ENCODE measurements around the gene CD163L1.
"Not testable (repeated sequence)": the region's sequence is repeated elsewhere in the genome, so short reads cannot be mapped to it uniquely, and the experiment has no call there.

Gene CD163L1

DNA sequence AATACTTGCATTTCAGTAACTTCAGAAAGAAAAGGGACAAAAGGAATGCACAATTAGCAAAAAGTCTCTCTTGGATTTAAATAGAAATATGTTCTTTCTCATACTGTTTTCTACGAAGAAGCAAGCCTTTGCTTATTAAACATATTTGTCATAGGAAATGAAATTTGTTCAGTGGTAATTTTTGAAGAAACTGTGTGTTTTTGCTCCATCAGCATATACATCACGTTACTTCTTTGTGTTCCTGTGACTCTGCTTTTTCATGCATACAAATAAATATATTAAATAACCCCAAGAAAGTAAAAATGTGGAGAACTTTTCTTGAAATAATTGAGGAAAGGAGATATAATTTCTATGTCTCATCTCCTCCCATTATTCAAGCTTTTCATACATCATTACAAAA lies 39.7 kb downstream of the CD163L1 start:
- no peak for DNase-seq (ENCODE audit: low read depth)

DNA sequence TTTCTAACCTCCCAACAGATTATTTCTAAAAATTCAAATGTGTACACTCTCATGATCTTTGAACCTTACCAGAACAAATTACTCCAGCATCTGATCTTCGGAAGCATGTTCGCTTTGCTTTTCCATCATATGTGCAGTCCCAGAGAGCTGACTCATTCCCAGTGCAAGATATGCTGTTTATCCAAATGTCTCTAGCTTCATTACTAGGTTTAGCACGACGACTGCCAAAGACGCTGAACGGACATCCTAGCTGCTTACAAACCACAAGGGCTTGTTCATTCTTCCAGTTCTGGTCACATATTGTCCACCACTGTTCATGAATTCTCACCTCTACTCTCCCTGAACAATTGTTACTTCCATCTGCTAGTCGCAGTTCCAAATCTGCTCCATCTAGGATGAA lies 40.5 kb downstream of the CD163L1 start:
- DNase-seq (ENCODE audit: low read depth) = no peak

- DNase-seq (ENCODE audit: low read depth) = no peak
Observed at GRCh38 chr12:7399089-7399488, 44.9 kb downstream of the CD163L1 start.

GRCh38 chr12:7396418-7396817 lies 47.5 kb downstream of the CD163L1 start:
- DNase-seq (ENCODE audit: low read depth) = no peak

DNA sequence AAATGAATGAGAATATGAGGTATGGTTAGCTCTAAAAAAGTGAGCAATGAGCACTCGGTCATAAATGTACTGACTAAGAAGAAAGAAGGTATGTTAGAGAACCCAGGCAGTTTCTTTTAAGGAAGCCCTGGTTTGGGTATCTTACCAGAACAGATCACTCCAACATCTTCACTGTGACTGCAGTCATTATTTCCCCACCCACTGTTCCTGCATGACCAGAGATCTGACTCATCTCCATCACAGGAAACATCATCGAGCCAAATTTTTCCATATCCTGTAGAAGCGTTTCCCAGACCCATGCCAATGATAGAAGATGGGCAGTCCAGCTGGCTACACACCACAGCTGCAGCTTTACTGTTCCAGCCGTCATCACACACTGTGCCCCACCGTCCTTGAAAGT lies 48.0 kb downstream of the CD163L1 start:
- no peak for DNase-seq (ENCODE audit: low read depth)

DNA sequence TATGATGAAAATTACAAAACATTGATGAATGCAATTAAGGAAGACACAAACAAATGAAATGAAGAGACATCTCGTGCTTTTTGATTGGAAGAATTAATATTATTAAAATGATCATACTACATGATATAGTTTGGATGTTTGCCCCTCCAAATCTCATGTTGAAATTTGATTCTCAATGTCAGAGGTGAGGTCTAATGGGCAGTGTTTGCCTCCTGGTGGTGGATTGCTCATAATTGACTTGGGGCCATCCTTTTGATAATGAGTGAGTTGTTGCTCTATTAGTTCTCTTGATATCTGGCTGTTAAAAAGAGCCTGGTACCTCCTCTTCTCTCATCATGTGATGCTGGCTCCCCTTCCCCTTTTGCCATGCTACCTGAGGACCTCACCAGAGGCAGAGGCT lies 56.7 kb downstream of the CD163L1 start:
- no peak for DNase-seq (ENCODE audit: low read depth)

GRCh38 chr12:7383157-7383556 lies 60.8 kb downstream of the CD163L1 start:
- no peak for DNase-seq (ENCODE audit: low read depth)

DNA sequence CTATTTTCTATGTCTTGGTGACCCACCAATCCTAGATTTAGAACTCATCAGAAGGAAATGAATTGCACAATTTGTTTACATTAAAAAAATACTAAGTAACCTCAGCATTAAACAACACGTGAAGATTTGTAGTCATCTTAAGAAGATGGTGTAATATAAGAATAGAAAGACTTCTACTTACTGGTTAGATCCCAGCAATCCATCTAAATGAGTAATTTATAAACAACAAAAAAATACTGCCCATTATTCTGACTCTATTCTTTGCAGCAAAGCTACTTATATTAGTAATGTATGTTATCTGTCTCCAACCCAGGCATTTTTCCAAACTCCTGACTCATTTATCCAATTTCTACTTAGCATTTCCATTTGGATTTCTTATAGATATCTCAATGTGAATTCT lies 67.8 kb downstream of the CD163L1 start:
- DNase-seq (ENCODE audit: low read depth) = no peak

DNA sequence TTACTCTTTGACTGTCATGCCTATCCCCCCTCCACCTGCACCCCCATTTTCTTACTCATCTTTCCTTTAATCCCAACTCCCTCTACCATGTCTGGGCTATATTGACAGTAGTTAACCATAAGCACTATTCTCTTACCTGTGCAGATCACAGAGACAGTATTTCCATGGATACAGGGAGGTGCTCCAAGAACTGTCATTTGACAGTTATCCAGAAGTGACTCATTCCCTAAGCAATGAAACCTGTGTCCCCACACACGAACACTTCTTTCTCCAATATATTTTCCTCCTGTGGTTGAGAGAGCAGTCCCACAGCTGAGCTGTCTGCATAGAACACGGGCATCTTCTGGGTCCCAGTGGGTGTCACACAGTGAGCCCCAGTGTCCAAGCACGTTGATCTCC lies 68.8 kb downstream of the CD163L1 start:
- no peak for DNase-seq (ENCODE audit: low read depth)

DNA sequence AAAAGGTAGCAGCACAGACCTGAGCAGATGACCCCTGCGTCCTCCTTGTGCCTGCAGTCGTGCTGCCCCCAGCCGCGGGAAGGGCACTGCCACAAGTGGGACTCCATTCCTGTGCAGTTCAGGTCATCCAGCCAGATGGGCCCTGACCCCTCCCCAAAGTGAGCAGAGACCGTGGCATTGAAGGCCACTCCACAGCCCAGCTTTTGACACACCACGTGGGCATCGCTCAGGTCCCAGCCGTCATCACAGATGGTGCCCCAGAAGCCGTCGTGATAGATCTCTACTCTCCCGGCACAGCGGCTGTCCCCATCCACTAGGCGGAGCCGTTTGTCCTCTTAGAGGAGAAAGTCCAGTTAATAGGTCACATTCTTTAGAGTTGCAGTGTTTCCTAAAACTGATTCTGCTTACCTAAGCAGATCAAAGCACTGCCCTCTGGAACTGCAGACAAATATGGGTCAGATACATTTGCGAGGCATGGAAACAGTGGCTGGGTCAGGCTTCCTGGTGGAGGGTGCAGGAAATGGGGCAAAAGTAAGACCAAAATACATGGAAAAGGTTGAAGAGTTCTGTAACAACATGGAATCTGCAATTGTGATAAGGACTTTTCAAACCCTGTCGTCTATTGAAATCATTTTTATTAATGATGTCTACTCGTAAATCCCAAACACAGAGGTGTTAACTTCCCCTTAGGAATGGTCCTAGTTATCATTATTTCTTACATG lies 69.4 kb downstream of the CD163L1 start:
- DNase-seq (ENCODE audit: low read depth) = no peak

GRCh38 chr12:7373226-7373625 lies 70.7 kb downstream of the CD163L1 start:
- DNase-seq (ENCODE audit: low read depth) = no peak

GRCh38 chr12:7369274-7369729 lies 74.7 kb downstream of the CD163L1 start:
- peak; percentile 48 for DNase-seq (ENCODE audit: low read depth)

GRCh38 chr12:7362734-7363133 lies 81.2 kb downstream of the CD163L1 start:
- no peak for DNase-seq (ENCODE audit: low read depth)

DNA sequence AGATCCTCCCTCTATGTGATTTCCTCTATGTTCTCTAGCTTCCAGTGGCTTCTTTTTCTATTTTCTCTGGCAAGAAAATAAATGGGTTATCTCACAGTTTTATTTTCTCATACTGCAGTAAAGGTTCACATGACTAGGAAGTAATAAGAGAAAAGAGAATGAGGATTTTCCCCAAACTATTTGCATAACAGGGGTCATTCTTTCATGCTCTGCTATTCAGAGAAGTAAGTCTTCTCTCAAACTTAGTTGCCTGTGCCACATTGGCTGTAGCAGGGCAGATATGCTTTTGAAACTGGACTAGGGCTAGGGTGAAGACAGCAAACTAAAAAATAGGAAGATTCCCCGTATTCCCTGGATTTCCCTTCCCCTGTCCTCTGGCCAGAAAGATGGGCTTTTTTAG lies 82.7 kb downstream of the CD163L1 start:
- no peak for DNase-seq (ENCODE audit: low read depth)

DNA sequence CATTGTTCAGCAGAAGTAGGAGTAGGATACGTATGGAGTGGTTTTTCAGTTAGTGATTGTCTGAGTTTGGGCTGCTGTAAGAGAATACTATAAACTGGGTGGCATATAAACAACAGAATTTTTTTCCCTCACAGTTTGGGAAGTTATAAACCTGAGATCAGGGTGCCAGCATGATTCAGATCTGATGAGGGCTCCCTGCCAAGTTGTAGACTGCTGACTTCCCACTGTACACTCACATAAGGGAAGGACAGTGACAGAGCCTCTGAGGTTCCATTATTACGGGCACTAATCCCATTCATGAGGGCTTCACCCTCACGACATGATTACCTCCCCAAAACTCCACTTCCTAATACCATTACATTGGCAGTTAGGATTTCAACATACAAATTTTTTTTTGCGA lies 89.4 kb downstream of the CD163L1 start:
- DNase-seq (ENCODE audit: low read depth) = no peak

GRCh38 chr12:7352661-7353060 lies 91.3 kb downstream of the CD163L1 start:
- no peak for DNase-seq (ENCODE audit: low read depth)

DNA sequence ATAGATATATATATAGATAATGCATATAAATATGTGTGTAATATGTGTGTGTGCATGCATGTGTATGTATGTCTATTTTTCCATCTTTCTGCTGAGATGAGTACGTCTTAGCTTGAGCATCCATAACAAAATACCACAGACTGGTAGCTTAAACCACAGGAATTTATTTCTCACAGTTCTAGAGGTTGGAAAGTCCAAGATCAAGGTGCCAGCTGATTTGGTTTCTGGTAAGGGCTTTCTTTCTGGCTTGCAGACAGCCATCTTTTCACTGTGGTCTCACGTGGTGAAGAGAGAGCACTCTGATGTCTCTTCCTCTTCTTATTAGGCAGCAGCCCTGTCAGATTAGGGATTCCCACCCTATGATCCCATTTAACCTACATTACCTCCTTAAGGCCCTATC lies 92.8 kb downstream of the CD163L1 start:
- no peak for DNase-seq (ENCODE audit: low read depth)

GRCh38 chr12:7349418-7349817 lies 94.5 kb downstream of the CD163L1 start:
- no peak for DNase-seq (ENCODE audit: low read depth)

- DNase-seq (ENCODE audit: low read depth) = no peak
Observed at GRCh38 chr12:7346551-7347225, 97.3 kb downstream of the CD163L1 start.

GRCh38 chr12:7344833-7345606 lies 98.9 kb downstream of the CD163L1 start:
- no peak for DNase-seq (ENCODE audit: low read depth)

GRCh38 chr12:7339675-7340074 lies 104.3 kb downstream of the CD163L1 start:
- DNase-seq (ENCODE audit: low read depth) = no peak

DNA sequence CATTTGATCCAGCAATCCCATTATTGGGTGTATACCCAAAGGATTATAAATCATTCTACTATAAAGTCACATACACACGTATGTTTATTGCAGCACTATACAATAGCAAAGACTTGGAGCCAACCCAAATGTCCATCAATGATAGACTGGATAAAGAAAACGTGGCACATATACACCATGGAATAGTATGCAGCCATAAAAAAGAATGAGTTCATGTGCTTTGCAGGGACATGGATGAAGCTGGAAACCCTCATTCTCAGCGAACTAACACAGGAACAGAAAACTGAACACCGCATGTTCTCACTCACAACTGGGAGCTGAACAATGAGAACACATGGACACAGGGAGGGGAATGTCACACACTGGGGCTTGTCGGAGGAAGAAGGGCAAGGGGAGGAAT lies 106.2 kb downstream of the CD163L1 start:
- DNase-seq (ENCODE audit: low read depth) = not testable (repeated sequence)

DNA sequence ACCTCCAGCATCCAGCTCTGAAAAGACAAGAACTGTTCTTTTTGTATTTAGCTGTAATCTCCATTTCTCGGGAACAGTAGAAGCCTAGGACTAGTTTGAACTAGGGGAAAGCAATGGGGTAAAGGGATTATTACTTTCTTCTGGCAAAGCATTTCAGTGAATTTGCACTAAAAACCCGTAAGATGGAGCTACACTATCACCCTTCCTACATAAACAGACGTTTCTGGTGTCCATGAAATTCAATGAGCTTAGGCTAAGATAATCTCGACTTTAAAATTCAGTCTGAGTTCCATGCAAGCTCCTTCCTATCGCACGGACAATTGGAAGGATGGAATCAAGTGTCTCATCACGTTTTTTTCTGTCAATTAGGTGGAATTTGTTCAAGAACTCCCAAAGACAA lies 116.0 kb downstream of the CD163L1 start:
- no peak for DNase-seq (ENCODE audit: low read depth)
